ENCODE data around the gene SLC22A2. TPM values are rescaled to one million over a fixed set of nuclear protein-coding genes. Genes with fewer than 3 reads are reported as not detected.

Gene SLC22A2
- total and polyA plus RNA-seq, 2 experiments from 2014 or later: not detected

GRCh38 chr6:160174681-160175080 lies 83.9 kb downstream of the SLC22A2 start:
- no peak overlapping the region for H3K4me3 ChIP-seq
- H3K4me1 ChIP-seq (ENCODE audit: low read depth): no peaks in the 10 kb centered on the region
- no peak overlapping the region for H3K27ac ChIP-seq
- H3K27me3 ChIP-seq: no peaks in the 10 kb centered on the region
- TF ChIP-seq CTCF (IDR thresholded peaks at IDR 0.05; ENCODE audit: low read depth, low read length): no peak
- no peaks in the 10 kb centered on the region for H3K36me3 ChIP-seq
- no peaks in the 10 kb centered on the region for H3K9me3 ChIP-seq (ENCODE audit: low read depth)
- DNase-seq (ENCODE audit: low read depth in 1 of 2, low spot score in 1 of 2): no peak

GRCh38 chr6:160173806-160174527 lies 84.7 kb downstream of the SLC22A2 start:
- no peaks in the 10 kb centered on the region for H3K4me1 ChIP-seq (ENCODE audit: low read depth)
- no peak for TF ChIP-seq CTCF (IDR thresholded peaks at IDR 0.05; ENCODE audit: low read depth, low read length)
- no peaks in the 10 kb centered on the region for H3K36me3 ChIP-seq
- no peaks in the 10 kb centered on the region for H3K27me3 ChIP-seq
- no peak overlapping the region for H3K27ac ChIP-seq
- H3K4me3 ChIP-seq: no peak overlapping the region
- H3K9me3 ChIP-seq (ENCODE audit: low read depth): no peaks in the 10 kb centered on the region
- DNase-seq (ENCODE audit: low read depth in 1 of 2, low spot score in 1 of 2): no peak

- Histone ChIP-seq H3K27ac (no peak overlapping the region), H3K9me3 (ENCODE audit: low read depth) (no peaks in the 10 kb centered on the region), H3K36me3 (no peaks in the 10 kb centered on the region), H3K4me1 (ENCODE audit: low read depth) (no peaks in the 10 kb centered on the region), H3K4me3 (no peak overlapping the region), H3K27me3 (no peaks in the 10 kb centered on the region)
- TF ChIP-seq CTCF (IDR thresholded peaks at IDR 0.05; ENCODE audit: low read depth, low read length): no peak
- DNase-seq (ENCODE audit: low read depth in 1 of 2, low spot score in 1 of 2): no peak
Observed at GRCh38 chr6:160172704-160173103, 85.9 kb downstream of the SLC22A2 start.

- Histone ChIP-seq H3K27ac (no peak overlapping the region), H3K27me3 (no peaks in the 10 kb centered on the region), H3K9me3 (ENCODE audit: low read depth) (no peaks in the 10 kb centered on the region), H3K4me1 (ENCODE audit: low read depth) (no peaks in the 10 kb centered on the region), H3K4me3 (no peak overlapping the region), H3K36me3 (no peaks in the 10 kb centered on the region)
- DNase-seq (ENCODE audit: low read depth in 1 of 2, low spot score in 1 of 2): peak in 1 of 2 donors; percentile 16
- no peak for TF ChIP-seq CTCF (IDR thresholded peaks at IDR 0.05; ENCODE audit: low read depth, low read length)
Observed at GRCh38 chr6:160170018-160170680, 88.5 kb downstream of the SLC22A2 start.

GRCh38 chr6:160167604-160168399 lies 90.8 kb downstream of the SLC22A2 start:
- H3K27me3 ChIP-seq: no peaks in the 10 kb centered on the region
- no peak for DNase-seq (ENCODE audit: low read depth in 1 of 2, low spot score in 1 of 2)

More at GRCh38 chr6:160167604-160168399, 90.8 kb downstream of the SLC22A2 start:
- Histone ChIP-seq H3K27ac (no peak overlapping the region), H3K36me3 (no peaks in the 10 kb centered on the region), H3K4me1 (ENCODE audit: low read depth) (no peaks in the 10 kb centered on the region), H3K9me3 (ENCODE audit: low read depth) (no peaks in the 10 kb centered on the region), H3K4me3 (no peak overlapping the region)
- TF ChIP-seq CTCF (IDR thresholded peaks at IDR 0.05; ENCODE audit: low read depth, low read length): no peak

Other genes starting within 250 kb of the SLC22A2 start
- 0.11 and 0.42 TPM in 2 replicates for gene SLC22A1, start 137.0 kb downstream of the SLC22A2 start, total RNA-seq
- not detected in 2 replicates for gene SLC22A1, start 137.0 kb downstream of the SLC22A2 start, polyA plus RNA-seq
- 0.74 TPM in 1 of 2 replicates, not detected in the other for gene SLC22A3, start 89.6 kb upstream of the SLC22A2 start, total RNA-seq
- not detected in 2 replicates for gene SLC22A3, start 89.6 kb upstream of the SLC22A2 start, polyA plus RNA-seq

Data from cardiac muscle cell (in vitro differentiated cells and primary cell).